Fibroblast of lung (primary cell): ENCODE data around the gene GCK.

Experiments used
- EZH2 ChIP-seq: IDR thresholded peaks from 2 replicates; pipeline ENCODE4 v1.5.1; 2012; ENCODE audit warnings: low read length, control low read depth, mild to moderate bottlenecking; ENCODE audit errors: missing control alignments
- TF ChIP-seq, protein P1 (sequence below), 2 donors: IDR thresholded peaks in 1 of 2; conservative IDR thresholded peaks in 1 of 2; 1 replicate in 1 of 2; 2 replicates in 1 of 2; pipeline ENCODE4 v1.5.1; 2011 to 2012; ENCODE audit warnings: low read length in 2 of 2, control low read depth in 1 of 2, inconsistent platforms in 1 of 2, low read depth in 1 of 2, mild to moderate bottlenecking in 1 of 2

- TF ChIP-seq, protein P1, sequence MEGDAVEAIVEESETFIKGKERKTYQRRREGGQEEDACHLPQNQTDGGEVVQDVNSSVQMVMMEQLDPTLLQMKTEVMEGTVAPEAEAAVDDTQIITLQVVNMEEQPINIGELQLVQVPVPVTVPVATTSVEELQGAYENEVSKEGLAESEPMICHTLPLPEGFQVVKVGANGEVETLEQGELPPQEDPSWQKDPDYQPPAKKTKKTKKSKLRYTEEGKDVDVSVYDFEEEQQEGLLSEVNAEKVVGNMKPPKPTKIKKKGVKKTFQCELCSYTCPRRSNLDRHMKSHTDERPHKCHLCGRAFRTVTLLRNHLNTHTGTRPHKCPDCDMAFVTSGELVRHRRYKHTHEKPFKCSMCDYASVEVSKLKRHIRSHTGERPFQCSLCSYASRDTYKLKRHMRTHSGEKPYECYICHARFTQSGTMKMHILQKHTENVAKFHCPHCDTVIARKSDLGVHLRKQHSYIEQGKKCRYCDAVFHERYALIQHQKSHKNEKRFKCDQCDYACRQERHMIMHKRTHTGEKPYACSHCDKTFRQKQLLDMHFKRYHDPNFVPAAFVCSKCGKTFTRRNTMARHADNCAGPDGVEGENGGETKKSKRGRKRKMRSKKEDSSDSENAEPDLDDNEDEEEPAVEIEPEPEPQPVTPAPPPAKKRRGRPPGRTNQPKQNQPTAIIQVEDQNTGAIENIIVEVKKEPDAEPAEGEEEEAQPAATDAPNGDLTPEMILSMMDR (conservative IDR thresholded peaks at IDR 0.05 in 1 of 2, IDR thresholded peaks at IDR 0.05 in 1 of 2; ENCODE audit: low read depth in 1 of 2, low read length in 2 of 2) = no peak
- TF ChIP-seq EZH2 = no peak
Observed at GRCh38 chr7:44105832-44106231, 83.4 kb downstream of the GCK start.
